Mesothelial cell of epicardium (in vitro differentiated cells): ENCODE data around the gene NSD1. TPM values are rescaled to one million over a fixed set of nuclear protein-coding genes. Genes with fewer than 3 reads are reported as not detected.
"Not testable (repeated sequence)": the region's sequence is repeated elsewhere in the genome, so short reads cannot be mapped to it uniquely, and the experiment has no call there.

Experiments used
- DNase-seq, 2 experiments: peaks; one replicate each; pipeline ENCODE4 v3.0.0; 2021; ENCODE audit warnings: low spot score in 2 of 2; ENCODE audit not compliant: unreplicated experiment in 2 of 2
- H3K27ac Mint-ChIP-seq: 2 replicates; pipeline ENCODE4 v1.8.0; 2021; ENCODE audit warnings: mixed read lengths
- H3K27me3 Mint-ChIP-seq: 2 replicates; pipeline ENCODE4 v1.8.0; 2021; ENCODE audit warnings: low read depth, mixed read lengths
- H3K36me3 Mint-ChIP-seq: 2 replicates; pipeline ENCODE4 v1.8.0; 2021; ENCODE audit warnings: mixed read lengths
- H3K4me1 Mint-ChIP-seq: 2 replicates; pipeline ENCODE4 v1.8.0; 2021; ENCODE audit warnings: mixed read lengths
- H3K4me3 Mint-ChIP-seq: 2 replicates; pipeline ENCODE4 v1.8.0; 2021; ENCODE audit warnings: mild to moderate bottlenecking, moderate library complexity, mixed read lengths
- H3K9me3 Mint-ChIP-seq: 2 replicates; pipeline ENCODE4 v1.8.0; 2021; ENCODE audit warnings: mixed read lengths
- total RNA-seq: library from RNA; stranded (reverse); gene quantifications from 3 replicates; pipeline ENCODE4 v1.2.1, GENCODE V29; 2021
- TF ChIP-seq, protein P1 (sequence below): fragments of 200-600 bp; sonication (generic); IDR thresholded peaks from one replicate; pipeline ENCODE4 v1.5.0; 2021; ENCODE audit warnings: antibody characterized with exemption; ENCODE audit not compliant: unreplicated experiment

NSD1 gene
- total RNA-seq, 1 donor from 2014 or later: 164 TPM

DNA sequence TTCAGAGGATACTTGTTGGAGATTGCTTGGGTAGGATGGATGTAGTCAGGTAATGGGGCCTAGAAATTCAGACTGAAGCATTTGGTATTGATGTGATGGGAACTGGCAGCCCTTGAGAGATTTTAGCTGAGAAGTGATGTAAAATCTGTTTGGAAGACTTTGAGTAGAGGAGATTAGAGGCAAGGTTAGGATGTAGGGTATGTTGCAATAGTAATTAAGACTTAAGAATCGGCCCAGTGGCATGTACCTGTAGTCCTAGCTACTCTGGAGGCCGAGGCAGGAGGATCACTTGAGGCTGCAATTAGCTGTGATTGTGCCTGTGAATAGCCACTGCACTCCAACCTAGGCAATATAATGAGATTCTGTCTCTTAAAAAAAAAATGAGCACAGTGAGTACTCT, 6.7 kb downstream of the NSD1 start:
- DNase-seq: no peak
- Mint-ChIP-seq H3K4me3 (no peak overlapping the region), H3K4me1 (peaks cover 28% of the 10 kb centered on the region), H3K9me3 (no peaks in the 10 kb centered on the region), H3K27me3 (no peaks in the 10 kb centered on the region), H3K27ac (peak overlapping the region; percentile 21), H3K36me3 (peaks cover 42% of the 10 kb centered on the region)
- TF ChIP-seq, protein P1, sequence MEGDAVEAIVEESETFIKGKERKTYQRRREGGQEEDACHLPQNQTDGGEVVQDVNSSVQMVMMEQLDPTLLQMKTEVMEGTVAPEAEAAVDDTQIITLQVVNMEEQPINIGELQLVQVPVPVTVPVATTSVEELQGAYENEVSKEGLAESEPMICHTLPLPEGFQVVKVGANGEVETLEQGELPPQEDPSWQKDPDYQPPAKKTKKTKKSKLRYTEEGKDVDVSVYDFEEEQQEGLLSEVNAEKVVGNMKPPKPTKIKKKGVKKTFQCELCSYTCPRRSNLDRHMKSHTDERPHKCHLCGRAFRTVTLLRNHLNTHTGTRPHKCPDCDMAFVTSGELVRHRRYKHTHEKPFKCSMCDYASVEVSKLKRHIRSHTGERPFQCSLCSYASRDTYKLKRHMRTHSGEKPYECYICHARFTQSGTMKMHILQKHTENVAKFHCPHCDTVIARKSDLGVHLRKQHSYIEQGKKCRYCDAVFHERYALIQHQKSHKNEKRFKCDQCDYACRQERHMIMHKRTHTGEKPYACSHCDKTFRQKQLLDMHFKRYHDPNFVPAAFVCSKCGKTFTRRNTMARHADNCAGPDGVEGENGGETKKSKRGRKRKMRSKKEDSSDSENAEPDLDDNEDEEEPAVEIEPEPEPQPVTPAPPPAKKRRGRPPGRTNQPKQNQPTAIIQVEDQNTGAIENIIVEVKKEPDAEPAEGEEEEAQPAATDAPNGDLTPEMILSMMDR: no peak

GRCh38 chr5:177141496-177141895, 7.9 kb downstream of the NSD1 start:
- Mint-ChIP-seq H3K27me3 (no peaks in the 10 kb centered on the region), H3K4me1 (peaks cover 19% of the 10 kb centered on the region), H3K4me3 (no peak overlapping the region), H3K36me3 (peaks cover 38% of the 10 kb centered on the region), H3K27ac (peak overlapping the region; percentile 32), H3K9me3 (no peaks in the 10 kb centered on the region)
- TF ChIP-seq, protein P1: no peak
- DNase-seq: no peak

DNA sequence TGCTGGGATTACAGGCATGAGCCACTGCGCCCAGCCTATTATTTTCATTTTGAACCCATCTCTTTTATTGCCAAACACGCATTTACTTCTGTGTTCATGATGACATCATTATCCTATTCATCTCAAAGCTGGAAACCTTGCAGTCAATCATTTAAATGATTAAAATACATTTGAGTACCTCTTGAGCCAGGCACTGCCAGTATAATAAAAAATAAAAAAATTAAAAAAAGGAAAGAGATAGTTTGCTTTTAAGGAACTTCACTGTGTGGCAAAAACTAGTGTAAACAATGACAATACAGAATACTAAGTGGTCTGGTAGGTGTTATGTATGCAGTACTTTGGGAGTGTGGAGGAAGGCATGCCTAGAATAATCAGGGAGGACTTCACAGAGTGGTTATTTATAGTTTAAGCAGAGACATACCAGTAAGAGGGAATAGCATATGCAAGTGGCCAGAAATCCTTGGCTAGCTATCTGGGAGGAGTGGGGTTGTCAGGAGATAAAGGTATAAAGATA, 8.6 kb downstream of the NSD1 start:
- H3K36me3 Mint-ChIP-seq: peaks cover 36% of the 10 kb centered on the region
- peaks cover 14% of the 10 kb centered on the region for H3K4me1 Mint-ChIP-seq
- TF ChIP-seq, protein P1: no peak
- peak overlapping the region; percentile 7 for H3K27ac Mint-ChIP-seq
- no peak for DNase-seq
- H3K27me3 Mint-ChIP-seq: no peaks in the 10 kb centered on the region
- no peak overlapping the region for H3K4me3 Mint-ChIP-seq
- no peaks in the 10 kb centered on the region for H3K9me3 Mint-ChIP-seq

DNA sequence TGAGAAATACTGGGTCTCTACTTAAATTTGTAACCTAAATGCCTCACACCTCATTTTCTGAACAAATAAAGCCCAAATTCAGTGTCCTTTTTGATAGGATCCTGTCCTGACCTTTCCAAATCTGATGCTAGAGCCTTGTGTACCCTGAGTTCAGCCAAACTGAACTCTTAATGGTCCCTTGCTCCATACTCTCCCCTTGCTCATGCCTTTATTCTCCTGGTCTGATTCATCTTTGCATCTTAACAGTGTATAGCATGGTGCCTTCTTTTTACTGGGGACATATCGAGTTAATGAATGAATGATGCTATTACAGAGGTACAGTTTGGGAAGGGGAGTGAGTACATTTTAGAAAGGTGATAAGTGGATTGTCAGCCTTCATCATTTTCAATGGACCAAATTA, 9.2 kb downstream of the NSD1 start:
- Mint-ChIP-seq H3K4me3 (no peak overlapping the region), H3K27ac (peak overlapping the region; percentile 14), H3K27me3 (no peaks in the 10 kb centered on the region), H3K36me3 (peaks cover 36% of the 10 kb centered on the region), H3K9me3 (no peaks in the 10 kb centered on the region), H3K4me1 (peaks cover 11% of the 10 kb centered on the region)
- no peak for DNase-seq
- TF ChIP-seq, protein P1: no peak

GRCh38 chr5:177146891-177147638, 13.5 kb downstream of the NSD1 start:
- Mint-ChIP-seq H3K9me3 (no peaks in the 10 kb centered on the region), H3K36me3 (peaks cover 21% of the 10 kb centered on the region), H3K27ac (no peak overlapping the region), H3K4me3 (no peak overlapping the region), H3K4me1 (peaks cover 3% of the 10 kb centered on the region), H3K27me3 (no peaks in the 10 kb centered on the region)
- no peak for DNase-seq
- TF ChIP-seq, protein P1: no peak

DNA sequence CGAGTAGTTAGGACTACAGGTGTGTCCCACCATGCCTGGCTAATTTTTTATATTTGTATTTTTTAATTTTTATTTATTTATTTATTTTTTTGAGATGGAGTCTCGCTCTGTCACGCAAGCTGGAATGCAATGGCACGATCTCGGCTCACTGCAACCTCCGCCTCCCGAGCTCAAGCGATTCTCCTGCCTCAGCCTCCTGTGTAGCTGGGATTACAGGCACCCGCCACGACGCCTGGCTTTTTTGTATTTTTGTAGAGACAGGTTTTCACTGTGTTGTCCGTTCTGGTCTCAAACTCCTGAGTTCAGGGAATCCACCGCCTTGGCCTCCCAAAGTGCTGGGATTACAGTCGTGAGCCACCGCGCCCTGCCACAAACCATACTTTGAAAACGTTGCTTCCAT, 16.5 kb downstream of the NSD1 start:
- H3K4me3 Mint-ChIP-seq, H3K4me1 Mint-ChIP-seq, H3K27me3 Mint-ChIP-seq, H3K9me3 Mint-ChIP-seq, H3K27ac Mint-ChIP-seq, DNase-seq: not testable (repeated sequence)
- peaks cover 13% of the 10 kb centered on the region for H3K36me3 Mint-ChIP-seq
